H9 (cell line): ENCODE data around the gene MYBBP1A. TPM values are rescaled to one million over a fixed set of nuclear protein-coding genes. Genes with fewer than 3 reads are reported as not detected.

Source experiments
- DNase-seq: peaks from one replicate; pipeline ENCODE4 v3.0.0-alpha.2; 2017
- H2AFZ ChIP-seq: one replicate; pipeline ENCODE4 v1.6.1; 2013; ENCODE audit warnings: mild to moderate bottlenecking, low read length, control low read depth, moderate library complexity
- H2AK5ac ChIP-seq: 2 replicates; pipeline ENCODE4 v1.6.1; 2013; ENCODE audit warnings: low read length, control low read depth, mixed read lengths; ENCODE audit not compliant: insufficient read length
- H2BK120ac ChIP-seq: one replicate; pipeline ENCODE4 v1.6.1; 2013; ENCODE audit warnings: low read depth, mild to moderate bottlenecking, low read length, control low read depth, inconsistent platforms; ENCODE audit not compliant: poor library complexity, severe bottlenecking
- H2BK12ac ChIP-seq: 2 replicates; pipeline ENCODE4 v1.6.1; 2013; ENCODE audit warnings: low read length, control low read depth, mixed read lengths, low read depth; ENCODE audit not compliant: insufficient read length
- H2BK15ac ChIP-seq: 2 replicates; pipeline ENCODE4 v1.6.1; 2013; ENCODE audit warnings: low read depth, low read length, control low read depth
- H2BK20ac ChIP-seq: one replicate; pipeline ENCODE4 v1.6.1; 2013; ENCODE audit warnings: low read depth, mild to moderate bottlenecking, low read length, control low read depth, inconsistent platforms; ENCODE audit not compliant: poor library complexity, severe bottlenecking
- H2BK5ac ChIP-seq: 2 replicates; pipeline ENCODE4 v1.6.1; 2013; ENCODE audit warnings: low read length, control low read depth, mixed read lengths; ENCODE audit not compliant: insufficient read length
- H3K14ac ChIP-seq: 2 replicates; pipeline ENCODE4 v1.6.1; 2013; ENCODE audit warnings: low read length, control low read depth; ENCODE audit not compliant: insufficient read depth
- H3K18ac ChIP-seq: 2 replicates; pipeline ENCODE4 v1.6.1; 2013; ENCODE audit warnings: low read depth, mild to moderate bottlenecking, mixed read lengths, low read length, control low read depth; ENCODE audit not compliant: insufficient read length
- H3K23ac ChIP-seq: 2 replicates; pipeline ENCODE4 v1.6.1; 2013; ENCODE audit warnings: low read length, control low read depth, mixed read lengths, low read depth; ENCODE audit not compliant: insufficient read length
- H3K23me2 ChIP-seq: 2 replicates; pipeline ENCODE4 v1.6.1; 2013; ENCODE audit warnings: low read depth, mild to moderate bottlenecking, mixed read lengths, low read length, control low read depth; ENCODE audit not compliant: insufficient read length, poor library complexity, severe bottlenecking
- H3K27ac ChIP-seq: 2 replicates; pipeline ENCODE4 v1.5.1; 2013; ENCODE audit warnings: low read length, control low read depth, mixed read lengths, low read depth; ENCODE audit not compliant: insufficient read length
- H3K27me3 ChIP-seq: 2 replicates; pipeline ENCODE4 v1.6.1; 2013; ENCODE audit warnings: low read length, control low read depth, inconsistent platforms; ENCODE audit not compliant: insufficient read depth
- H3K4ac ChIP-seq: 2 replicates; pipeline ENCODE4 v1.6.1; 2013; ENCODE audit warnings: low read depth, mild to moderate bottlenecking, control low read depth, inconsistent platforms, low read length, moderate library complexity
- H3K4me1 ChIP-seq: 2 replicates; pipeline ENCODE4 v1.6.1; 2013; ENCODE audit warnings: low read length, control low read depth, inconsistent platforms; ENCODE audit not compliant: insufficient read depth
- H3K4me2 ChIP-seq: 2 replicates; pipeline ENCODE4 v1.6.1; 2013; ENCODE audit warnings: low read length, control low read depth, mixed read lengths; ENCODE audit not compliant: insufficient read length, insufficient read depth
- H3K56ac ChIP-seq: 2 replicates; pipeline ENCODE4 v1.6.1; 2013; ENCODE audit warnings: low read depth, mild to moderate bottlenecking, mixed read lengths, low read length, control low read depth; ENCODE audit not compliant: insufficient read length
- H3K79me1 ChIP-seq: 2 replicates; pipeline ENCODE4 v1.6.1; 2013; ENCODE audit warnings: low read depth, mild to moderate bottlenecking, moderate library complexity, low read length, control low read depth, inconsistent platforms; ENCODE audit not compliant: insufficient read depth, poor library complexity, severe bottlenecking
- H3K79me2 ChIP-seq: 2 replicates; pipeline ENCODE4 v1.6.1; 2013; ENCODE audit warnings: low read length, control low read depth, inconsistent platforms; ENCODE audit not compliant: insufficient read depth
- H3K9ac ChIP-seq: 2 replicates; pipeline ENCODE4 v1.6.1; 2013; ENCODE audit warnings: low read length, control low read depth, mixed read lengths; ENCODE audit not compliant: insufficient read length; ENCODE audit errors: extremely low read depth
- H3K9me3 ChIP-seq: one replicate; pipeline ENCODE4 v1.6.1; 2013; ENCODE audit warnings: low read depth, low read length, inconsistent platforms; ENCODE audit not compliant: control insufficient read depth
- H3T11ph ChIP-seq: one replicate; pipeline ENCODE4 v1.6.1; 2013; ENCODE audit warnings: mild to moderate bottlenecking, low read length, control low read depth, inconsistent platforms
- H4K20me1 ChIP-seq: one replicate; pipeline ENCODE4 v1.6.1; 2013; ENCODE audit not compliant: control insufficient read depth, insufficient read length, insufficient read depth
- H4K5ac ChIP-seq: 2 replicates; pipeline ENCODE4 v1.6.1; 2013; ENCODE audit warnings: low read depth, mild to moderate bottlenecking, mixed read lengths, low read length, control low read depth; ENCODE audit not compliant: insufficient read length
- H4K8ac ChIP-seq: replicated peaks from 2 replicates; pipeline ENCODE4 v1.6.1; 2013; ENCODE audit warnings: low read length, control low read depth, mixed read lengths, low read depth; ENCODE audit not compliant: insufficient read length
- H4K91ac ChIP-seq: 2 replicates; pipeline ENCODE4 v1.6.1; 2013; ENCODE audit warnings: low read depth, mild to moderate bottlenecking, moderate library complexity, mixed read lengths, low read length, control low read depth; ENCODE audit not compliant: insufficient read length
- H3K27ac Mint-ChIP-seq, 3 experiments: 2 replicates in 2 of 3; 3 replicates in 1 of 3; pipeline ENCODE4 v1.8.0; 2020 to 2021; ENCODE audit warnings: mixed read lengths in 3 of 3, mild to moderate bottlenecking in 1 of 3, moderate library complexity in 1 of 3
- H3K27me3 Mint-ChIP-seq: 2 replicates; pipeline ENCODE4 v1.8.0; 2021; ENCODE audit warnings: low read depth, mild to moderate bottlenecking, moderate library complexity, mixed read lengths
- H3K36me3 Mint-ChIP-seq, 3 experiments: 2 replicates in 2 of 3; 3 replicates in 1 of 3; pipeline ENCODE4 v1.8.0; 2020 to 2021; ENCODE audit warnings: low read depth in 3 of 3, mixed read lengths in 3 of 3; ENCODE audit not compliant: insufficient read depth in 1 of 3
- H3K4me1 Mint-ChIP-seq, 2 experiments: 2 replicates each; pipeline ENCODE4 v1.8.0; 2020; ENCODE audit warnings: mixed read lengths in 2 of 2
- H3K4me3 Mint-ChIP-seq, 2 experiments: 2 replicates in 1 of 2; 3 replicates in 1 of 2; pipeline ENCODE4 v1.8.0; 2020 to 2021; ENCODE audit warnings: mild to moderate bottlenecking in 2 of 2, mixed read lengths in 2 of 2, moderate library complexity in 1 of 2
- H3K9me3 Mint-ChIP-seq, 2 experiments: 2 replicates in 1 of 2; 3 replicates in 1 of 2; pipeline ENCODE4 v1.8.0; 2020; ENCODE audit warnings: mild to moderate bottlenecking in 2 of 2, mixed read lengths in 2 of 2, moderate library complexity in 1 of 2
- WGBS: extraction: QIAGEN DNeasy Blood & Tissue Kit; methylation state at CpG from one replicate; pipeline ENCODE4 v1.1.7; 2013; ENCODE audit warnings: missing lambda C conversion rate, low lambda C conversion rate, mixed read lengths; ENCODE audit not compliant: insufficient read length; ENCODE audit errors: extremely low coverage; 5-methylcytosine and 5-hydroxymethylcytosine counted together
- total RNA-seq: library from RNA; stranded (reverse); gene quantifications from 2 replicates; pipeline ENCODE4 v1.2.1, GENCODE V29; 2021
- TF ChIP-seq, protein P1 (sequence below): fragments of 200-600 bp; sonication (generic); conservative IDR thresholded peaks from 3 replicates; pipeline ENCODE4 v1.8.0; 2021; ENCODE audit warnings: antibody characterized with exemption, mild to moderate bottlenecking

MYBBP1A gene
- total RNA-seq, 1 experiment from 2014 or later, result 181 TPM

DNA sequence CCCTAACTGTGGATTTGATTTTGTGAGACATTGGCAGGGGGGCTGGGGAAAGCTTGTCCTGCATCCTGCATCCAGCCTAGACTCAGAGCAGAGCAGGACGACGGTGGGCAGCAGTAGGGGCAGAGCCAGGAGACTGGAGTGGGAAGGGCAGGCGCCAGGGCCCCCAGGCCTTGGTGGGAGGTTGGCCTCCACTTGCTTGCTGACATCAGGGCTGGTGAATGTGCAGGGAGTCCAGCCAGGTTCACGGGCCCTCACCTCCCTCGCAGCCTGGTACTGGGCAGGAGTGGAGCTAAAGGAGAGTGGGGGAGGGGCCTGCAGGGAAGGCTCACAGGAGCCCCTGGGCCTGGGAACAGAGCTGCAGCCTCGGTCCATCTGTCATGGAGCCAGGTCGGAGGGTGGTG, 26.9 kb upstream of the MYBBP1A start:
- no peak overlapping the region for H2BK12ac ChIP-seq
- Mint-ChIP-seq H3K4me1 (peaks cover 24 to 42% of the 10 kb centered on the region in 2 experiments), H3K27ac (no peak overlapping the region), H3K27me3 (peaks cover 58% of the 10 kb centered on the region), H3K36me3 (peaks cover 0 to 6% (median 0%) of the 10 kb centered on the region in 3 experiments; a peak in 2 of 7 replicates), H3K9me3 (peaks cover 0 to 3% of the 10 kb centered on the region in 2 experiments; a peak in 2 of 5 replicates), H3K4me3 (no peak overlapping the region)
- H3K4me2 ChIP-seq, result no peak overlapping the region
- H3K27ac ChIP-seq, result no peak overlapping the region
- no peak overlapping the region for H2BK120ac ChIP-seq
- no peak overlapping the region for H2BK20ac ChIP-seq
- peaks cover 2% of the 10 kb centered on the region; the same call in 1 of the 2 replicates for H3K4me1 ChIP-seq
- H3K23me2 ChIP-seq, result peaks cover 10% of the 10 kb centered on the region
- no peak for DNase-seq
- no CpG with 5 or more reads among the region's 7 CpGs for WGBS
- H2AFZ ChIP-seq, result no peak overlapping the region
- no peak overlapping the region for H3T11ph ChIP-seq
- H3K79me1 ChIP-seq, result no peaks in the 10 kb centered on the region
- TF ChIP-seq, protein P1, sequence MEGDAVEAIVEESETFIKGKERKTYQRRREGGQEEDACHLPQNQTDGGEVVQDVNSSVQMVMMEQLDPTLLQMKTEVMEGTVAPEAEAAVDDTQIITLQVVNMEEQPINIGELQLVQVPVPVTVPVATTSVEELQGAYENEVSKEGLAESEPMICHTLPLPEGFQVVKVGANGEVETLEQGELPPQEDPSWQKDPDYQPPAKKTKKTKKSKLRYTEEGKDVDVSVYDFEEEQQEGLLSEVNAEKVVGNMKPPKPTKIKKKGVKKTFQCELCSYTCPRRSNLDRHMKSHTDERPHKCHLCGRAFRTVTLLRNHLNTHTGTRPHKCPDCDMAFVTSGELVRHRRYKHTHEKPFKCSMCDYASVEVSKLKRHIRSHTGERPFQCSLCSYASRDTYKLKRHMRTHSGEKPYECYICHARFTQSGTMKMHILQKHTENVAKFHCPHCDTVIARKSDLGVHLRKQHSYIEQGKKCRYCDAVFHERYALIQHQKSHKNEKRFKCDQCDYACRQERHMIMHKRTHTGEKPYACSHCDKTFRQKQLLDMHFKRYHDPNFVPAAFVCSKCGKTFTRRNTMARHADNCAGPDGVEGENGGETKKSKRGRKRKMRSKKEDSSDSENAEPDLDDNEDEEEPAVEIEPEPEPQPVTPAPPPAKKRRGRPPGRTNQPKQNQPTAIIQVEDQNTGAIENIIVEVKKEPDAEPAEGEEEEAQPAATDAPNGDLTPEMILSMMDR, result no peak
- H3K27me3 ChIP-seq, result peaks cover 23% of the 10 kb centered on the region; the same call in 1 of the 2 replicates
- no peak overlapping the region for H3K14ac ChIP-seq
- H2BK15ac ChIP-seq, result no peak overlapping the region
- no peak overlapping the region for H4K5ac ChIP-seq
- no peak overlapping the region for H3K56ac ChIP-seq
- H2BK5ac ChIP-seq, result no peak overlapping the region
- H3K9ac ChIP-seq, result no peak overlapping the region
- no peak overlapping the region for H4K8ac ChIP-seq
- no peaks in the 10 kb centered on the region for H3K79me2 ChIP-seq
- H2AK5ac ChIP-seq, result no peak overlapping the region
- no peak overlapping the region for H3K4ac ChIP-seq
- H3K23ac ChIP-seq, result no peak overlapping the region
- peaks cover 2% of the 10 kb centered on the region for H4K20me1 ChIP-seq
- no peak overlapping the region for H4K91ac ChIP-seq
- no peaks in the 10 kb centered on the region for H3K9me3 ChIP-seq
- H3K18ac ChIP-seq, result no peak overlapping the region
